Measurements from ENCODE around the gene PTPRK. TPM values are rescaled to one million over a fixed set of nuclear protein-coding genes. Genes with fewer than 3 reads are reported as not detected.

Gene PTPRK
- total RNA-seq, 2 experiments from 2014 or later = 0.50 to 0.53 TPM

DNA sequence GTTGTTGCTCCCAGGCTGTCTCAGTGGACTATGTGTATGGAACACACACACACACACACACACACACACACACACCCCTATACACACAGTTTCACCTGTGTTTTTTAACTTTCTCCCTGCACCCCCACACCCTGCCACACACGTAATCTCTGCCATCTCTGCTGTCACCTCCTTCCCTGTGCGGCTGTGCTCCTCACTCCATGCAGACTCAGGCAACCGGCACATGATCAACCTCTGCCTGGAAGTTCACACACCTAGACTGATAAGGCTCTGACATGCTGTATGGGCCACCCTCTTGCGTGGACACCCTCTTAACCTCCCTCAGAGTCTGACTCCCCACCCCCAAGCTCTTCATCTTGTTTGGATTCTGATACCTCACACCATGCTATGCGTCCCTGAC is 467.3 kb downstream of the PTPRK start:
- DNase-seq = no peak
- ChIA-PET CTCF (interaction anchor here (1.2 kb wide), 1 partner anchor 46 kb away, joined by 3 read pairs; no protein-coding TSS in a partner anchor), POLR2A (no interaction called here)
- no peaks in the 10 kb centered on the region for H3K4me1 Mint-ChIP-seq
- no peak overlapping the region for H3K27ac Mint-ChIP-seq
- no peaks in the 10 kb centered on the region for H3K27me3 Mint-ChIP-seq
- H3K9me3 Mint-ChIP-seq = peaks cover 3% of the 10 kb centered on the region
- no peaks in the 10 kb centered on the region for H3K36me3 Mint-ChIP-seq (ENCODE audit: low read depth)
- H3K4me3 Mint-ChIP-seq = no peak overlapping the region

DNA sequence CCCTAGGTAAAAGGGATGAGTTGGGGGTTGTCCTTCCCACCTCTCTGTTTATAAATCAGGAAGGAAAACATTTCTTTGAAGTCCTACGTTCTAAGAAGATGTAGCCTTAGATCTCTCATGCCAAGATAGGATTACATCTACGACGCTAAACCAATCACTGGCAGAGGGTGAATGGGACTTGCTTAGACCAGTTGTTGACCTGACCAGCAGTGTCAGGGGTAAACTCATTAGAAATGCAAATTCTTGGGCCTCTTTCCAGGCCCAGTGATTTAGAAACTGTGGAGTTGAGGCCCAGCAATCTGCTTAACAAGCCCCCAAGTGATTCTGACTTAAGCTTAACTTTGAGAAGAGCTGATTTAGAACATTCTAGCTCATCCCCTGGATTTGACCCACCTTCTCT is 472.4 kb downstream of the PTPRK start:
- Mint-ChIP-seq H3K27me3 (no peaks in the 10 kb centered on the region), H3K4me3 (no peak overlapping the region), H3K36me3 (ENCODE audit: low read depth) (no peaks in the 10 kb centered on the region), H3K4me1 (no peaks in the 10 kb centered on the region), H3K27ac (no peak overlapping the region), H3K9me3 (no peaks in the 10 kb centered on the region)
- POLR2A ChIA-PET = no interaction called here
- no peak for DNase-seq
- CTCF ChIA-PET = no interaction called here

DNA sequence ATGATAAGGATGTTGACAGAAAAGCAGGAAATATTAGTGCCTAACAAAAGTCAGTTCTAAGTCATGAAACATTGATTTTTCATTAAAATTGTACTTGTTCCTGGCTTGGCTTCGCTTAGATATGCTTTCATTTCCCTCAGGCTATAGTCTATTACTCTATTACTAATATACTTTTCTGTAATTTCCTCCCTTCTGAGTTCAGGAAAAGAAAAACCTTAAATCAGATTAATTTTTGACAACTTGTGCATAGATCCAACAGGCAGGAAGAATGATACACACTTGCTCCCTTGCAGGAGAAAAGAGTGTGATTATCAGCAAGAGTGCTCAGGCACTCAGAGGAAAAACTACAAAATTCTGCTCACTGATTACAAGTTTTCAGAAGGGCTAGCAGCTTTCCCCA is 474.4 kb downstream of the PTPRK start:
- H3K4me1 Mint-ChIP-seq = no peaks in the 10 kb centered on the region
- CTCF ChIA-PET = no interaction called here
- H3K9me3 Mint-ChIP-seq = no peaks in the 10 kb centered on the region
- H3K27me3 Mint-ChIP-seq = no peaks in the 10 kb centered on the region
- H3K36me3 Mint-ChIP-seq (ENCODE audit: low read depth) = no peaks in the 10 kb centered on the region
- no peak overlapping the region for H3K4me3 Mint-ChIP-seq
- POLR2A ChIA-PET = no interaction called here
- no peak for DNase-seq
- no peak overlapping the region for H3K27ac Mint-ChIP-seq

DNA sequence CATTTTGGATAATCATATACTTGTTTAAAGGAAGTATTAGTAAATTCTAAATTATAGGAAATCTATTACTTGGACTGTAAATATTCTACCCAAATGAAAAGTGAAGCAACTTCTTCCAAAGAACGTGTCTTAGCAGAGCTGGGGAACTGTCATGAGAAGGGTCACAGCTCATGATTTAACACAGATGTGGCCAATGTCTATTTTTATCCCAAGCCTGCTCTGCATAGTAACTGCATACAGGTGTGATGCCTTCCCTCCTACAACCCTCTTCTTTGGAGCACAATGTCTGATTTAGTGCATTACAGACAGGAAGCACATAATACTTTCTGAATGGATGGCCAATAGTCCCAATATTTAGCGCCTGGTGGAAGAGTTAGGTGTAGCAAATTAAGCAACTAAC is 480.9 kb downstream of the PTPRK start:
- no peak for DNase-seq
- Mint-ChIP-seq H3K27ac (no peak overlapping the region), H3K27me3 (no peaks in the 10 kb centered on the region), H3K36me3 (ENCODE audit: low read depth) (no peaks in the 10 kb centered on the region), H3K4me3 (no peak overlapping the region), H3K4me1 (no peaks in the 10 kb centered on the region), H3K9me3 (no peaks in the 10 kb centered on the region)
- ChIA-PET CTCF (no interaction called here), POLR2A (no interaction called here)

DNA sequence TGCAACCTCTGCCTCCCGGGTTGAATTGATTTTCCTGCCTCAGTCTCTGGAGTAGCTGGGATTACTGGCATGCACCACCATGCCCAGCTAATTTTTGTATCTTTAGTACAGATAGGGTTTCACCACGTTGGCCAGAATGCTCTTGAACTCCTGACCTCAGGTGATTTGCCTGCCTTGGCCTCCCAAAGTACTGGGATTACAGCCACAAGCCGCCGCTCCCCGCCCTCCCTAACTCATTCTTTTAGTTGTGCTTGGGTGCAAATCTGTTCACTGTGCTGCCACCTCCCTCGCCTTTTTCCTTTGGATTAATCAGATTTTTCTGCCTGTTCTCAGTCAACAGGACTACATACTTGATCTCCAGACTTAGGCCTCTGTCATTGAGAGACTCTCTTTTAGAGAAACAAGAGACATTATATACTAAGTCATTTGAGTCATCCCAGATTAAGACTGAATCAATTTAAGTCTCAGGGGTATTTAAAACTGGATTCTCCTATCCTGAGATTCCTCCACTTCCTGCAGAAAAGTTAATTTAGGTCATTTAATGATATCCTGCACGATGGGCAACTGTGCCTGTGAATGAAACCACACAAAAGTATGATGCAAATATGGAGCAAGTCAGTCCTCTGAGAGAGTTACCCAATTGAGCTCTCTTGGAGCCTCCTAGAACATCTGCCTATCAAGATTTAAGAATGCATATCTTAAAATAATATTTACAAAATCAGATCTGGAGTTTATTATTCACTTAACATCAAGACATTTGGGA is 483.4 kb downstream of the PTPRK start:
- no peak overlapping the region for H3K4me3 Mint-ChIP-seq
- no peak overlapping the region for H3K27ac Mint-ChIP-seq
- CTCF ChIA-PET = no interaction called here
- POLR2A ChIA-PET = no interaction called here
- no peak for DNase-seq
- H3K9me3 Mint-ChIP-seq = no peaks in the 10 kb centered on the region
- H3K27me3 Mint-ChIP-seq = no peaks in the 10 kb centered on the region
- peaks cover 3% of the 10 kb centered on the region for H3K4me1 Mint-ChIP-seq
- H3K36me3 Mint-ChIP-seq (ENCODE audit: low read depth) = no peaks in the 10 kb centered on the region

DNA sequence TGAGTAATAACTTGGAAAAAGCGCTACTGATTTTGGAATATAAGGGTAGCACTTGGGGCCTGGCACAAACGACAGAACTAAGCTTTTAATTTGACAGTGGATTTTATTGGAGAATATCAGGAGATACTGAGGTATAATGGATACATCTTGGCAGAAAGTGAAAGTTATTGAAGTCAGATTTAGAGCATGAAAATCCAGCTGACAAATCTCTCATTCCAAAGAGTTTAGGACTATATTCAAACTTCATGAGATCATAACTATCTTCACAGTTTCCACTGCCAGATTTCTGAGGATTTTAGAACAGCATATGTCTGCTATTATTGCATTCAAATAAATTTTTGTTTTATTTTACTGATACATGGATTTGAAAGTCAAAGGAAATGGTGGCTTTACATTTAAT is 487.2 kb downstream of the PTPRK start:
- no peak for DNase-seq
- POLR2A ChIA-PET = no interaction called here
- no peaks in the 10 kb centered on the region for H3K9me3 Mint-ChIP-seq

DNA sequence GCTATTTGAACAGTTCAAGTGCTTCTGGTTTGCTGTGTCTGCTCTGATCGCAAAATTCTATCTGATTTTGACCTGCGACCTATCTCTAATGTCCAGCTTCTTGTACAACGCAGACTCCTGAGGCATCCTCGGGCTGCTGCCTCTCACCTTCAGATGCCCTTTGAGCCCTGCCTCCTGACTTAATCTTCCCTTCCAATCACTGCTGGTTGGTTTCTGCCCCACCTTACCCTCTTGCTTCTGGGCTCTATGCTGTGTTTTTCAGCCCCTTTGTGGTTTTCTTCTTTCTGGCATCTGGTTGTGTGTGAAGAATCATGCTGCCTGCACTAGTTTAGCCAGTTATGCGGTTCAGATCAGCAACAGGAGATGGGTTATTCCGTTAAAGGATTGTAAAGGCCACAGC is 488.4 kb downstream of the PTPRK start:
- DNase-seq = no peak
- H3K27ac Mint-ChIP-seq = no peak overlapping the region
- H3K4me3 Mint-ChIP-seq = no peak overlapping the region
- ChIA-PET CTCF (no interaction called here), POLR2A (no interaction called here)
- no peaks in the 10 kb centered on the region for H3K9me3 Mint-ChIP-seq
- H3K36me3 Mint-ChIP-seq (ENCODE audit: low read depth) = no peaks in the 10 kb centered on the region
- no peaks in the 10 kb centered on the region for H3K27me3 Mint-ChIP-seq
- H3K4me1 Mint-ChIP-seq = peaks cover 5% of the 10 kb centered on the region

More for the DNA sequence above, 487.2 kb downstream of the PTPRK start:
- H3K27ac Mint-ChIP-seq = no peak overlapping the region
- CTCF ChIA-PET = interaction anchor here (0.6 kb wide), 1 partner anchor 21 kb away, joined by 3 read pairs; no protein-coding TSS in a partner anchor
- no peaks in the 10 kb centered on the region for H3K36me3 Mint-ChIP-seq (ENCODE audit: low read depth)
- peaks cover 5% of the 10 kb centered on the region for H3K4me1 Mint-ChIP-seq
- H3K4me3 Mint-ChIP-seq = no peak overlapping the region
- H3K27me3 Mint-ChIP-seq = no peaks in the 10 kb centered on the region

DNA sequence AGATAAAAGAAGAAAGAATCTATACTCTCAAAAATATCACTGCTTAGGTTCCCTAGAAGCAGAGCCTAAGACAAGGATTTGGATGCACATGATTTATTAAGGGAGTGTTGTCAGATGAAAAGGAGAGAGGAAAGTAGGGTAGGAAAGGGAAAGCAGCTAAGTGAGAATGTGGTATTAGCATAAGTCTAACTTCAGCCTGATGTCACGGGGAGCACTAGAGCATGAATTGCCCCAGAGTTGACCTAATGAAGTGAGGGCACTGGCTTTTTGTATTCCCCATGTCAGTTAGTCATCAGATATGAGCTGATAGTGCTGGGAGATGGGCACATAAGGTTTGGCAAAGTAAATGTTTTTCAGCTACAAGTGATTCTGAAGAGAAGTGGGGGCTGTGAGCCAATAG is 490.6 kb downstream of the PTPRK start:
- CTCF ChIA-PET = no interaction called here
- H3K36me3 Mint-ChIP-seq (ENCODE audit: low read depth) = no peaks in the 10 kb centered on the region
- DNase-seq = no peak
- H3K27me3 Mint-ChIP-seq = no peaks in the 10 kb centered on the region
- no peaks in the 10 kb centered on the region for H3K9me3 Mint-ChIP-seq
- peaks cover 5% of the 10 kb centered on the region for H3K4me1 Mint-ChIP-seq
- no peak overlapping the region for H3K27ac Mint-ChIP-seq
- POLR2A ChIA-PET = interaction anchor here (0.6 kb wide), 1 partner anchor 696 kb away, joined by 3 read pairs; no protein-coding TSS in a partner anchor
- no peak overlapping the region for H3K4me3 Mint-ChIP-seq

DNA sequence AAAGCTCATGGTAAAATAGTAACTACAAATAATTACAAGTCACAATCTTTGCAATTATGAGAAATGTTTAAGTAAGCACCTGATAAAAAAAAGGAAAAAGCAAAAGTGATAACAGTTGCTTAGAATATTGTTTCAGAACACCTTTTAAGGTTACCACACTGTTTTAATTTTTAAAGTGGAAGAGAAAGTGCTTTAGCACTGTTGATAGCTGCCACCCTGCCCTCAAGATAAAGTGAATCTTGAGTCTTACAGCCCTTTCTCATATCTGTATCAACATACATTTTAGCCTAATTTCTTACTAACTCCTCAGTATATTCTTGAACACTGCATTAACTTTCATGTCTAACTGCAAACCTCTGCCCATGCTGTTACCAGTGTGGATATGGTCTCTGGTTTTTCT is 492.2 kb downstream of the PTPRK start:
- POLR2A ChIA-PET = no interaction called here
- no peak overlapping the region for H3K4me3 Mint-ChIP-seq
- no peaks in the 10 kb centered on the region for H3K36me3 Mint-ChIP-seq (ENCODE audit: low read depth)

DNA sequence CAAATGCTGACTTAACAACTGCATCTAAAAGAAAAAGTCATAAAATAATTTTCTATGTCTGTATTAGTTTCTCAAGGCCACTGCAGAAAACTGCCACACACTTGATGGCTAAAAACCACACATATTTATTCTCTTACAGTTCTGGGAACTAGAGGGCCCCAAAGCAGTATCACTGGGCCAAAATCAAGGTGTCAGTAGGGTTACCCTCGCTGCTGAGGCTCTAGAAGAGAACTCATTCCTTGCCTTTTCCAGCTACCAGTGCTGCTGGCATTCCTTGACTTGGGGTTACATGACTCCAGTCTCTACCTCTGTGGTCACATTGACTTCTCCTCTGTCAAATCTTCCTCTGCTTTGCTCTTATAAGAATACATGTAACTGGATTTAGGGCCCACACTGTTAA is 494.9 kb downstream of the PTPRK start:
- Mint-ChIP-seq H3K27me3 (no peaks in the 10 kb centered on the region), H3K36me3 (ENCODE audit: low read depth) (no peaks in the 10 kb centered on the region), H3K9me3 (no peaks in the 10 kb centered on the region), H3K27ac (no peak overlapping the region), H3K4me1 (no peaks in the 10 kb centered on the region), H3K4me3 (no peak overlapping the region)
- POLR2A ChIA-PET = no interaction called here
- CTCF ChIA-PET = interaction anchor here (1.3 kb wide), 1 partner anchor 170 kb away, joined by 4 read pairs; no protein-coding TSS in a partner anchor
- no peak for DNase-seq

More for the DNA sequence above, 492.2 kb downstream of the PTPRK start:
- Mint-ChIP-seq H3K4me1 (peaks cover 5% of the 10 kb centered on the region), H3K27me3 (no peaks in the 10 kb centered on the region), H3K27ac (no peak overlapping the region), H3K9me3 (no peaks in the 10 kb centered on the region)
- CTCF ChIA-PET = no interaction called here
- no peak for DNase-seq

DNA sequence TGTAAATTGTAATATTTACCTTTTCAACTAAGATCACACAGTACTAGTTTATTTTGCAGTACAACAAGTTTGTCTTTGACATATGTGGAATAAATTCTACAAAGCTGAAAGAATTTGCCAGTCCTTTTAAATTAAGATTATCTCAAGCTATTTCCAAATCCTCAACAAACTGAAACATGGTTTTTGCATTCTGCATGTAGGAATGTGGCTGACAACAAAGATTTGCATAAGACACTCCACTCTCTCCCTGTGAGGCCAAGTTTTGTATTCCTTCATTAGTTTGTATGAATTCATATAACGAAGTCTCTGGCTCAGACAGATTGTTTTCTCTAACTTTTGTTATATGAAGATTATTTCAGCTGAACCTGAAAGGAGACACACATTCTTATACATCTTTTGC is 495.4 kb downstream of the PTPRK start:
- DNase-seq = no peak
- ChIA-PET POLR2A (no interaction called here), CTCF (interaction anchor here (1.3 kb wide), 1 partner anchor 170 kb away, joined by 4 read pairs; no protein-coding TSS in a partner anchor)
- H3K4me3 Mint-ChIP-seq = no peak overlapping the region
- H3K36me3 Mint-ChIP-seq (ENCODE audit: low read depth) = no peaks in the 10 kb centered on the region
- H3K27ac Mint-ChIP-seq = no peak overlapping the region
- H3K4me1 Mint-ChIP-seq = no peaks in the 10 kb centered on the region
- H3K27me3 Mint-ChIP-seq = no peaks in the 10 kb centered on the region
- no peaks in the 10 kb centered on the region for H3K9me3 Mint-ChIP-seq

DNA sequence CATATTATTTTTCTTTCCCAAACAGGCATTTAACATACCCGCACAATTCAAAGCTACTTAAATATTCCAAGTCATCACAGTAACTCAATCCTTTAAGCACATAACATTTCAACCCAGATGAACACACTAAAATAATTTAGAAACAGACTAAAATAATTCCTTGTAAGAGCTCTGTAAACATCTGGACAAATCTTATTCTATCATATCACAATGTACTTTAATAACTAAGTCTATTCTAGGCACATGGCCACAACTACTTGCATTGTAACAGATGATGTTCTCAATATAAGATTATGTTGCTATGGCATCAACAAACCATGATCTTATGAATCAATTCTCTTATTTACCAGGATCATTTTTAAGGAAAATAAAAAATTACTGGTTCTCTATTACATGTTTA is 496.4 kb downstream of the PTPRK start:
- no peak for DNase-seq
- no peaks in the 10 kb centered on the region for H3K9me3 Mint-ChIP-seq
- H3K27me3 Mint-ChIP-seq = no peaks in the 10 kb centered on the region
- no peak overlapping the region for H3K27ac Mint-ChIP-seq
- no peaks in the 10 kb centered on the region for H3K4me1 Mint-ChIP-seq
- H3K4me3 Mint-ChIP-seq = no peak overlapping the region
- H3K36me3 Mint-ChIP-seq (ENCODE audit: low read depth) = no peaks in the 10 kb centered on the region
- CTCF ChIA-PET = no interaction called here
- POLR2A ChIA-PET = no interaction called here

DNA sequence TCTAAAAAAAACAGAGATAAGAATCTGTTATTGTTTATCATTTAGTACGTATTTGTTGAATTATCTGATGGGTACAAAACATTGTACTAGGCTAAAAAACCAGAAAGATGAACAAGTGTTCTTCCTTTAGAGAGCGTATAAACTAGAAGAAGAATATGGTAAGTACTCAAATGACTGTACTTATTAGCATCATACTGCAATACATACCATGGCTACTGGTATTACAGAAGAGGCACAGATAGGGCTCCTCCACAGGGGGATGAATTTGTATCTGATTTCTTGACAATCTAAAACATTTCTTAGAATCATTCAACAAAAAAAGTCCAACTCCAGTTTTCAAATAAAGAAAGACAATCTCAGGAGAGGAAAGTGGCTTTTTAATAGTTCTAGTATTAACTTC is 501.6 kb downstream of the PTPRK start:
- CTCF ChIA-PET = no interaction called here
- Mint-ChIP-seq H3K36me3 (ENCODE audit: low read depth) (no peaks in the 10 kb centered on the region), H3K27me3 (no peaks in the 10 kb centered on the region), H3K4me3 (no peak overlapping the region), H3K27ac (no peak overlapping the region), H3K4me1 (no peaks in the 10 kb centered on the region), H3K9me3 (no peaks in the 10 kb centered on the region)
- no peak for DNase-seq
- POLR2A ChIA-PET = no interaction called here

DNA sequence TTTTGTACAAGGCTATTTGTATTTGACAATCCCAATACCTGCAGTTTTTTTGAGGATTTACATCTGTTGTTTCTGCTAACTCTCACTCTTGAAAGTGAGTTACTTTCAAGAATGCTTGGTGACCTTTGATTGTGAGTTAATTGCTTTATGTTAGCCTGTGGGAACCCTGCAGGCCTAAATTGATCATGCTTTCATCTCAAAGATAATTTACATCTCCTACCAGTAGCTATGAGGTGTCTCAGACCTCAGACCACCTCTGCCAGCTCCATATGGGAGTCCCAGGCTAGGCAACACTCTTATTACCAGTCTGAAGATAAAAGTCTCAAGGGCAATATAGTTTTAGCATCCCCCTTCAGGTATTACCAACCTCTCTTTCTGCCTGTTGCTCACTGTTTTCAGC is 503.1 kb downstream of the PTPRK start:
- CTCF ChIA-PET = interaction anchor here (1.2 kb wide), 1 partner anchor 162 kb away, joined by 6 read pairs; no protein-coding TSS in a partner anchor
- no peak overlapping the region for H3K4me3 Mint-ChIP-seq
- POLR2A ChIA-PET = interaction anchor here (1.0 kb wide), 1 partner anchor 45 kb away, joined by 3 read pairs; no protein-coding TSS in a partner anchor
- H3K36me3 Mint-ChIP-seq (ENCODE audit: low read depth) = no peaks in the 10 kb centered on the region
- H3K27me3 Mint-ChIP-seq = peaks cover 2% of the 10 kb centered on the region
- no peak for DNase-seq
- H3K4me1 Mint-ChIP-seq = no peaks in the 10 kb centered on the region
- H3K27ac Mint-ChIP-seq = no peak overlapping the region
- peaks cover 2% of the 10 kb centered on the region for H3K9me3 Mint-ChIP-seq

All from activated CD4-positive, alpha-beta memory T cell treated with anti-CD3 and anti-CD28 coated beads, Interleukin-2, amount 10 ng/mL, durations not matched to agents 7 days and 5 days (primary cell).